ENCODE results near the gene NIPSNAP3A. TPM values are rescaled to one million over a fixed set of nuclear protein-coding genes. Genes with fewer than 3 reads are reported as not detected.

NIPSNAP3A gene
- total RNA-seq, 1 donor from 2014 or later: 25.6 TPM

DNA sequence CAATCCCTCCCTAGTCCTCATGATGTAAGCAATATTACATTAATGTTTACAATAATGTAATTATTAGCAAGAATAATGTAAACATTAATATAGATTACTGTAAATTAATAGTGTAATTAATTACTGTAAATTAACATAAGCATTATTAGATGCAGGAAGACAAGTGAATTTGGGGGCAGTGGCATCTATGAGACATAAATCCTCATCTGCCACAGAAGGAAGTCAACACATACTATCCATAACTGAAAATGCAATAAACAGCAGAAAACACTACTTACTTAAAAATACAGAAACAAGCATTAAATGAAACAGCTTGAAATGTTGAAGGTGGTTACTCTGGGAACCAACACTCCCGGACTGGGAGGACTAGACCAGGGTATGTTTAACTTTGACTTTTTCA lies 685 bp upstream of the NIPSNAP3A start:
- peak overlapping the region; percentile 80 for H3K4me3 ChIP-seq

DNA sequence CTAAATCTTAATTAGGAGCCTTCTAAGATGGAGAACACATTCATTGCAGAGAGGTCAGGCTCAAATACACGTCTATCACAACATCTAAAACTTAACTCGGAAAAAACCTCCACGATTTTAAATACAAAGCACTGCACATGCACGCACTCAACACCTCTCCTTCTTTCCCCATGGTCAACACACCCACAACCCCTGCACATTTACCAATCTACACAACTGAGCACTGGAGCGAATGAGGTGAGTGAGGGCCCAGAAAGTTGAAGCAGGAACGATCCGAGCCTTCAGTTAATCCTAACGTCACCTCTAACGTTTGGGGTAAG lies 278 bp upstream of the NIPSNAP3A start:
- Histone ChIP-seq H3K4me1 (peaks cover 22% of the 10 kb centered on the region), H3K27ac (peak overlapping the region; percentile 94), H3K36me3 (peaks cover 15% of the 10 kb centered on the region), H3K4me3 (peak overlapping the region; percentile 80), H3K27me3 (ENCODE audit: low read depth) (no peaks in the 10 kb centered on the region), H3K9me3 (no peaks in the 10 kb centered on the region)
- ATAC-seq: peak; percentile 44 to 51
- DNase-seq: no peak
- TF ChIP-seq, protein P1, sequence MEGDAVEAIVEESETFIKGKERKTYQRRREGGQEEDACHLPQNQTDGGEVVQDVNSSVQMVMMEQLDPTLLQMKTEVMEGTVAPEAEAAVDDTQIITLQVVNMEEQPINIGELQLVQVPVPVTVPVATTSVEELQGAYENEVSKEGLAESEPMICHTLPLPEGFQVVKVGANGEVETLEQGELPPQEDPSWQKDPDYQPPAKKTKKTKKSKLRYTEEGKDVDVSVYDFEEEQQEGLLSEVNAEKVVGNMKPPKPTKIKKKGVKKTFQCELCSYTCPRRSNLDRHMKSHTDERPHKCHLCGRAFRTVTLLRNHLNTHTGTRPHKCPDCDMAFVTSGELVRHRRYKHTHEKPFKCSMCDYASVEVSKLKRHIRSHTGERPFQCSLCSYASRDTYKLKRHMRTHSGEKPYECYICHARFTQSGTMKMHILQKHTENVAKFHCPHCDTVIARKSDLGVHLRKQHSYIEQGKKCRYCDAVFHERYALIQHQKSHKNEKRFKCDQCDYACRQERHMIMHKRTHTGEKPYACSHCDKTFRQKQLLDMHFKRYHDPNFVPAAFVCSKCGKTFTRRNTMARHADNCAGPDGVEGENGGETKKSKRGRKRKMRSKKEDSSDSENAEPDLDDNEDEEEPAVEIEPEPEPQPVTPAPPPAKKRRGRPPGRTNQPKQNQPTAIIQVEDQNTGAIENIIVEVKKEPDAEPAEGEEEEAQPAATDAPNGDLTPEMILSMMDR (IDR thresholded peaks at IDR 0.05): no peak
- intact Hi-C loops (cut with DNase I): no loop called here

More for the DNA sequence above, 685 bp upstream of the NIPSNAP3A start:
- no peaks in the 10 kb centered on the region for H3K27me3 ChIP-seq (ENCODE audit: low read depth)
- H3K9me3 ChIP-seq: no peaks in the 10 kb centered on the region
- TF ChIP-seq, protein P1 (IDR thresholded peaks at IDR 0.05): no peak
- ATAC-seq: no peak
- peak overlapping the region; percentile 94 for H3K27ac ChIP-seq
- no peak for DNase-seq
- intact Hi-C loops (cut with DNase I): no loop called here
- peaks cover 22% of the 10 kb centered on the region for H3K4me1 ChIP-seq
- peaks cover 11% of the 10 kb centered on the region for H3K36me3 ChIP-seq

DNA sequence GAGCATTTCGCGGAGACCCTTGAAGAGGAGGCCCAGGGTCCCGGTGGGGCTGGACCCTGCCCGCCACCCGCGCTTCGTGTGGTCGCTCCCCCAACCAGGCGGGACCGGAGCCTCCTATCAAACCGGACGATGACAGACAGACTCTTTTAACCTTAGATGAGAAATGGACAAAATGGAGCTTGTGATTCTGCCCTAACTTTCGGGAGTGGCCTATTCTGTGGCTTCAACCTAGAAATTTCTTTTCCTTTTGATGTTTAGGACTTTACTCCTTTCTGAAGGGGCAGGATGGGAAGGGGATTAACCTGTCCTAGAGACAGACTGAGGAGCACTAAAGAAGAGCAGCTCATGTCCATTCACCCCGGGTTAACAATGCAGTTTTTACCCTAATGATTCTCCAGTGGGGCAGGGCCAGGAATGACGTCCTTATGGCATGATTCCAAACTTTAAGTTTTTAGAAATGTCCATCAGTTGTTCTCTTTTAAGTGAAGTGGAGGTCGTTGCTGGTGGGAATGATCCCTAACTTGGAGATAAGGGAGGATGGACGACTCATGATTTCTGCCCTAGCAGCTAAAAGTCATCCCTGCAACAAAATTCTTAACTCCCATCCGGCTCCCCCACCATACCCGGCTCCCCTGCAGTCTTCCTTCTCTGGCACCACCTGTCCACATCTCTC lies 1.0 kb downstream of the NIPSNAP3A start:
- Histone ChIP-seq H3K9me3 (no peaks in the 10 kb centered on the region), H3K27ac (peak overlapping the region; percentile 94), H3K27me3 (ENCODE audit: low read depth) (no peaks in the 10 kb centered on the region), H3K36me3 (peaks cover 28% of the 10 kb centered on the region), H3K4me3 (peak overlapping the region; percentile 80), H3K4me1 (peaks cover 22% of the 10 kb centered on the region)
- peak; percentile 3 to 25 for ATAC-seq
- intact Hi-C loops (cut with DNase I): no loop called here
- no peak for DNase-seq
- TF ChIP-seq, protein P1 (IDR thresholded peaks at IDR 0.05): no peak

DNA sequence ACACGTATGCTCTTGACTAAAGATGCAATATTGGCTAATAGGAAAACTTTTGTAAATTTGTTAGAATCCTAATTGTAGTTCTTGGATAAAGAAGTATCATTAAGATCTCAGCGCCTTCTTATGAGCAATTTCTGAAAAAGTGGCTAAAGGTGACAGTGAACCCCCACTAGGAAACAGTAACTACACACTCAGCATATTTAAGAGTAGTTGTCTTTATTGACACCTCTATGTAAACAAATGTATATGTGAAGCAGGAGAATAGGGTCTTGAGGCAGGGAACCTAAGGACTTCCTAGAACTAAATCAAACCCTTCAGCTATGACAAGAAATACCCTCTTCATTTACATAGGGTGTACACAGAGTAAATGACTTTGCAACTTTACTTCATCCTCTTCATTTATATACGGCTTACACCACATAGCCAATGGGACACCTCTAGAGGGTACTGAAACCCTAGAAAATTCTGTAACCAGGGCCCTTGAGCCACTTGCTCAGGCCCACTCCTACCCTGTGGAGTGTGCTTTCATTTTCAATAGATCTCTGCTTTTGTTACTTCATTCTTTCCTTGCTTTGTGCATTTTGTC lies 2.8 kb downstream of the NIPSNAP3A start:
- no peak for ATAC-seq
- peaks cover 44% of the 10 kb centered on the region for H3K36me3 ChIP-seq
- peaks cover 22% of the 10 kb centered on the region for H3K4me1 ChIP-seq
- H3K4me3 ChIP-seq: no peak overlapping the region
- no peak overlapping the region for H3K27ac ChIP-seq
- no peaks in the 10 kb centered on the region for H3K27me3 ChIP-seq (ENCODE audit: low read depth)
- intact Hi-C loops (cut with DNase I): no loop called here
- TF ChIP-seq, protein P1 (IDR thresholded peaks at IDR 0.05): no peak
- no peak for DNase-seq
- no peaks in the 10 kb centered on the region for H3K9me3 ChIP-seq

DNA sequence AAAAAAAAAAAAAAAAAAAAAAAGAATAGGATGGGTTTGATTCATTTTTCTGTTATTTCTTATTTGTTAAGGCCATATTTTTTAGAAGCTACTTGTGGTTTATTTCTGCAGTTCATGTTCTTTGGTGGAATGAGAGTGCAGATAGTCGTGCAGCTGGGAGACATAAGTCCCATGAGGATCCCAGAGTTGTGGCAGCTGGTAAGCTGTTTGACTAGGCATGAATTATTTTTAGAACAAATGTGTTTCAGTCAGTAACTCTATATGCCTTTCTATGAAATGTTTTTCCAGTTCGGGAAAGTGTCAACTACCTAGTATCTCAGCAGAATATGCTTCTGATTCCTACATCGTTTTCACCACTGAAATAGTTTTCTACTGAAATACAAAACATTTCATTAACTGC lies 11.5 kb downstream of the NIPSNAP3A start:
- Histone ChIP-seq H3K9me3 (no peaks in the 10 kb centered on the region), H3K4me3 (no peak overlapping the region), H3K4me1 (no peaks in the 10 kb centered on the region), H3K36me3 (peaks cover 35% of the 10 kb centered on the region), H3K27me3 (ENCODE audit: low read depth) (no peaks in the 10 kb centered on the region), H3K27ac (no peak overlapping the region)
- TF ChIP-seq, protein P1 (IDR thresholded peaks at IDR 0.05): no peak
- intact Hi-C loops (cut with DNase I): no loop called here
- DNase-seq (no peak), ATAC-seq (no peak)
